CD14-positive monocyte (primary cell): ENCODE data around the gene SLC25A11. TPM values are rescaled to one million over a fixed set of nuclear protein-coding genes. Genes with fewer than 3 reads are reported as not detected.

ENCODE experiments used
- DNase-seq, 3 donors: peaks; one replicate each; pipeline ENCODE4 v3.0.0-alpha.2; 2011 to 2022
- H2AFZ ChIP-seq: 2 replicates; pipeline ENCODE4 v1.6.0; 2012; ENCODE audit warnings: mild to moderate bottlenecking, low read depth, low read length, inconsistent platforms; ENCODE audit not compliant: insufficient read depth, poor library complexity, severe bottlenecking
- H3K27ac ChIP-seq, 2 donors: 1 replicate in 1 of 2; 2 replicates in 1 of 2; pipeline ENCODE4 v1.5.1; 2012 to 2013; ENCODE audit warnings: low read length in 2 of 2, control low read depth in 1 of 2, inconsistent platforms in 1 of 2, low read depth in 1 of 2, mild to moderate bottlenecking in 1 of 2
- H3K27me3 ChIP-seq, 2 donors: one replicate each; pipeline versions ENCODE4 v1.6.0 to v1.6.1; 2011 to 2013; ENCODE audit warnings: low read length in 2 of 2; ENCODE audit not compliant: control insufficient read depth in 2 of 2, insufficient read depth in 2 of 2
- H3K36me3 ChIP-seq, 2 donors: replicated peaks in 1 of 2; 1 replicate in 1 of 2; 2 replicates in 1 of 2; pipeline versions ENCODE4 v1.5.1 to v1.6.1; 2012 to 2013; ENCODE audit warnings: low read length in 2 of 2, control low read depth in 1 of 2, inconsistent platforms in 1 of 2, mild to moderate bottlenecking in 1 of 2; ENCODE audit not compliant: insufficient read depth in 2 of 2, control insufficient read depth in 1 of 2
- H3K4me1 ChIP-seq, 2 donors: 1 replicate in 1 of 2; 2 replicates in 1 of 2; pipeline versions ENCODE4 v1.5.1 to v1.6.1; 2012 to 2013; ENCODE audit warnings: low read length in 2 of 2, control low read depth in 1 of 2, inconsistent platforms in 1 of 2, mild to moderate bottlenecking in 1 of 2, moderate library complexity in 1 of 2; ENCODE audit not compliant: insufficient read depth in 2 of 2, control insufficient read depth in 1 of 2
- H3K4me2 ChIP-seq: replicated peaks from 2 replicates; pipeline ENCODE3; 2012; ENCODE audit warnings: low read length, moderate library complexity, mild to moderate bottlenecking; ENCODE audit not compliant: poor library complexity, severe bottlenecking; ENCODE audit errors: extremely low read depth
- H3K4me3 ChIP-seq, 3 experiments: fragments of 200-600 bp in 1 of 3; sonication (generic) in 1 of 3; replicated peaks in 1 of 3; 1 replicate in 2 of 3; 2 replicates in 1 of 3; pipeline ENCODE4 v1.5.1; 2011 to 2013; ENCODE audit warnings: low read length in 3 of 3, mild to moderate bottlenecking in 3 of 3, control low read depth in 2 of 3, low read depth in 2 of 3, inconsistent platforms in 1 of 3, moderate library complexity in 1 of 3
- H3K79me2 ChIP-seq: 2 replicates; pipeline ENCODE4 v1.6.0; 2012; ENCODE audit warnings: mild to moderate bottlenecking, control low read depth, inconsistent platforms, low read length, moderate library complexity; ENCODE audit not compliant: insufficient read depth
- H3K9ac ChIP-seq: 2 replicates; pipeline ENCODE4 v1.6.0; 2017; ENCODE audit warnings: low read length, mild to moderate bottlenecking; ENCODE audit not compliant: insufficient read depth, poor library complexity, severe bottlenecking
- H3K9me3 ChIP-seq, 2 donors: replicated peaks in 1 of 2; 1 replicate in 1 of 2; 2 replicates in 1 of 2; pipeline versions ENCODE4 v1.5.1 to v1.6.1; 2012 to 2013; ENCODE audit warnings: low read length in 2 of 2, control low read depth in 1 of 2; ENCODE audit not compliant: control insufficient read depth in 1 of 2, insufficient read depth in 1 of 2
- H4K20me1 ChIP-seq: 2 replicates; pipeline ENCODE4 v1.6.0; 2012; ENCODE audit warnings: mild to moderate bottlenecking, low read length, control low read depth, moderate library complexity; ENCODE audit not compliant: insufficient read depth
- H3K27ac Mint-ChIP-seq, 7 donors: one replicate each; pipeline ENCODE4 v1.8.0; 2020; ENCODE audit warnings: mild to moderate bottlenecking in 7 of 7, mixed read lengths in 7 of 7, moderate library complexity in 6 of 7, inconsistent platforms in 2 of 7
- H3K27me3 Mint-ChIP-seq, 3 donors: one replicate each; pipeline ENCODE4 v1.8.0; 2021 to 2022; ENCODE audit warnings: low read depth in 3 of 3, mild to moderate bottlenecking in 3 of 3, mixed read lengths in 3 of 3, moderate library complexity in 3 of 3, inconsistent platforms in 1 of 3
- H3K36me3 Mint-ChIP-seq, 2 donors: one replicate each; pipeline ENCODE4 v1.8.0; 2020; ENCODE audit warnings: mixed read lengths in 2 of 2, inconsistent platforms in 1 of 2, mild to moderate bottlenecking in 1 of 2
- H3K4me1 Mint-ChIP-seq: one replicate; pipeline ENCODE4 v1.8.0; 2020; ENCODE audit warnings: mild to moderate bottlenecking, mixed read lengths
- H3K4me3 Mint-ChIP-seq, 2 donors: one replicate each; pipeline ENCODE4 v1.8.0; 2020; ENCODE audit warnings: mild to moderate bottlenecking in 2 of 2, mixed read lengths in 2 of 2, moderate library complexity in 1 of 2
- H3K9me3 Mint-ChIP-seq, 7 donors: one replicate each; pipeline ENCODE4 v1.8.0; 2020 to 2022; ENCODE audit warnings: mixed read lengths in 7 of 7, mild to moderate bottlenecking in 6 of 7, moderate library complexity in 6 of 7, inconsistent platforms in 2 of 7
- WGBS: methylation state at CpG from one replicate; pipeline ENCODE4 v1.1.5; 2013; ENCODE audit warnings: missing lambda C conversion rate; ENCODE audit not compliant: insufficient coverage; 5-methylcytosine and 5-hydroxymethylcytosine counted together
- intact Hi-C, 2 donors: fragments of 100-400 bp; cut with micrococcal nuclease; formaldehyde crosslinking; loops; one replicate each; pipeline versions ENCODE4 v1.15.0 to v1.15.1; 2023
- polyA plus RNA-seq, 3 donors: library from polyadenylated mRNA; depleted of rRNA in 1 of 3; unstranded in 2 of 3; stranded (reverse) in 1 of 3; fragments of 300-500 nt in 2 of 3; fragments of >200 nt in 1 of 3; fragmentation: Illumina TruSeq in 2 of 3; gene quantifications; 1 replicate in 2 of 3; 2 replicates in 1 of 3; pipeline ENCODE4 v1.2.3, GENCODE V29; 2012 to 2021
- TF ChIP-seq, protein P1 (sequence below): fragments of 200-600 bp; IDR thresholded peaks from one replicate; pipeline ENCODE4 v1.8.0; 2022; ENCODE audit warnings: antibody characterized with exemption, mild to moderate bottlenecking

The SLC25A11 gene
- polyA plus RNA-seq, 3 donors: 65.2 to 138 (median 111) TPM

DNA sequence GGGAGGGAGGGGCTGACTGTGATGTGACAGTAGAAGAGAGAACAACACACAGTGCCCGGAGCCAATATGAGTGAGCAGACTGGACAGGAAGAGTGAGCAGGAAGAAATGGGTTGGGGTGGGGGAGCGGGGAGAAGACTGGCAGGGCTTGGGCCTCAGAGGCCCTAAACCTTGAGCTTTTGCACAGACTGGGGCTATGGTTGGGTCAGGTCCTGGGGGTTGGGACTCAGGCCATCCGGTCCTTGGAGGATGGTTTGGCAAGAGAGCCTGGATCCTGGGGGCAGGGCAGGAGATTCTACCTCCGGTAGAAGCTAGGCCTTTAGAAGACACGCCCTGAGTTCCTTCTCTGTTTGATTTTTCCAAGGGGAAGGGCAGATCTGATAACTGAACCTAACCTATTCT is 46.6 kb upstream of the SLC25A11 start:
- H3K4me1 Mint-ChIP-seq: peaks cover 55% of the 10 kb centered on the region
- H3K4me3 ChIP-seq: peak overlapping the region; percentile 78 to 99 (median 81)
- peak overlapping the region; percentile 98 for H3K4me2 ChIP-seq
- TF ChIP-seq, protein P1, sequence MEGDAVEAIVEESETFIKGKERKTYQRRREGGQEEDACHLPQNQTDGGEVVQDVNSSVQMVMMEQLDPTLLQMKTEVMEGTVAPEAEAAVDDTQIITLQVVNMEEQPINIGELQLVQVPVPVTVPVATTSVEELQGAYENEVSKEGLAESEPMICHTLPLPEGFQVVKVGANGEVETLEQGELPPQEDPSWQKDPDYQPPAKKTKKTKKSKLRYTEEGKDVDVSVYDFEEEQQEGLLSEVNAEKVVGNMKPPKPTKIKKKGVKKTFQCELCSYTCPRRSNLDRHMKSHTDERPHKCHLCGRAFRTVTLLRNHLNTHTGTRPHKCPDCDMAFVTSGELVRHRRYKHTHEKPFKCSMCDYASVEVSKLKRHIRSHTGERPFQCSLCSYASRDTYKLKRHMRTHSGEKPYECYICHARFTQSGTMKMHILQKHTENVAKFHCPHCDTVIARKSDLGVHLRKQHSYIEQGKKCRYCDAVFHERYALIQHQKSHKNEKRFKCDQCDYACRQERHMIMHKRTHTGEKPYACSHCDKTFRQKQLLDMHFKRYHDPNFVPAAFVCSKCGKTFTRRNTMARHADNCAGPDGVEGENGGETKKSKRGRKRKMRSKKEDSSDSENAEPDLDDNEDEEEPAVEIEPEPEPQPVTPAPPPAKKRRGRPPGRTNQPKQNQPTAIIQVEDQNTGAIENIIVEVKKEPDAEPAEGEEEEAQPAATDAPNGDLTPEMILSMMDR: no peak
- H3K27me3 Mint-ChIP-seq: peaks cover 0 to 1% (median 0%) of the 10 kb centered on the region in 3 donors
- H3K36me3 Mint-ChIP-seq: peaks cover 35 to 46% of the 10 kb centered on the region in 2 donors
- intact Hi-C loops: loop anchor here (5.0 kb wide), 2 partner anchors 34 to 79 kb away; partner anchors contain the start of gene ENO3 (in 1 of the 2)
- peak overlapping the region; percentile 94 for H2AFZ ChIP-seq
- peaks cover 0 to 2% (median 0%) of the 10 kb centered on the region in 7 donors for H3K9me3 Mint-ChIP-seq
- peak overlapping the region; percentile 81 to 97 (median 96) for H3K27ac Mint-ChIP-seq
- H3K79me2 ChIP-seq: peaks cover 34% of the 10 kb centered on the region
- peak overlapping the region; percentile 91 for H3K9ac ChIP-seq
- peaks cover 10 to 36% of the 10 kb centered on the region in 2 donors for H3K36me3 ChIP-seq
- DNase-seq: peak in 2 of 3 donors; percentile 39 to 67
- peaks cover 43 to 52% of the 10 kb centered on the region in 2 donors for H3K4me1 ChIP-seq
- 33% methylated on average over 3 of the region's 5 CpGs for WGBS
- no peaks in the 10 kb centered on the region for H3K9me3 ChIP-seq
- peak overlapping the region; percentile 92 to 96 for H3K4me3 Mint-ChIP-seq
- H3K27ac ChIP-seq: peak overlapping the region; percentile 77 to 95
- H4K20me1 ChIP-seq: peaks cover 6% of the 10 kb centered on the region
- H3K27me3 ChIP-seq: no peaks in the 10 kb centered on the region

DNA sequence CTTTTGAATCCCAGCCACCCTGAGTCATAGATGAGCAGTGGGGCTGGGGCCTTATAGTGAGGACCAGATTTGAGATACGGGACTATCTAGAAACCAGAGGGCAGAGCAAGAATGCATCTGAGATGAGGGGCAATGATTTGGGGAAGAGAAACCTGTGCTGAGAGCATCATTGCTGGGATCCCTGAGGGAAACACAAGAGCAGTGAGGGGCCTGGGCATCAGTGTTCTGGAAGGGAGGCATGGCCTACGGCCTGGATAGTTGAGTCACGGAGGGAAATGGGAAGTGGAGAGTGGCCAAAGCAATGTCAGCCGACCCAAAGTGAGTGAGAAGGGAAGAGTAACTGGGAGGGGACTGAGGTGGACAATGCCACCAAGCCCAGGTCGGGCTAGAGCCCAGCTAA is 42.5 kb upstream of the SLC25A11 start:
- H3K36me3 ChIP-seq: peaks cover 27 to 58% of the 10 kb centered on the region in 2 donors
- H3K4me3 ChIP-seq: peak overlapping the region in 1 of 3 experiments; percentile 18
- H3K27ac ChIP-seq: peak overlapping the region; percentile 15 to 33
- Mint-ChIP-seq H3K27me3 (no peaks in the 10 kb centered on the region), H3K9me3 (peaks cover 0 to 2% (median 0%) of the 10 kb centered on the region in 7 donors), H3K4me3 (no peak overlapping the region), H3K4me1 (peaks cover 75% of the 10 kb centered on the region), H3K36me3 (peaks cover 55 to 83% of the 10 kb centered on the region in 2 donors), H3K27ac (peak overlapping the region in 6 of 7 donors; percentile 12 to 86 (median 80))
- H3K9ac ChIP-seq: no peak overlapping the region
- H2AFZ ChIP-seq: no peak overlapping the region
- 25% methylated on average over 5 of the region's 5 CpGs for WGBS
- TF ChIP-seq, protein P1: no peak
- peaks cover 10% of the 10 kb centered on the region for H4K20me1 ChIP-seq
- no peaks in the 10 kb centered on the region for H3K9me3 ChIP-seq
- H3K4me1 ChIP-seq: peaks cover 69 to 74% of the 10 kb centered on the region in 2 donors
- intact Hi-C loops: loop anchor here in 1 of 2 donors (5.0 kb wide), 1 partner anchor 80 kb away; no protein-coding TSS in a partner anchor
- H3K4me2 ChIP-seq: peak overlapping the region; percentile 16
- H3K79me2 ChIP-seq: peaks cover 24% of the 10 kb centered on the region
- peak in 2 of 3 donors; percentile 31 to 62 for DNase-seq
- H3K27me3 ChIP-seq: no peaks in the 10 kb centered on the region
